ENCODE results near the gene OVCA2.
A peak's percentile ranks its signal among the peaks of the same experiment; 100 is the strongest.

The OVCA2 gene

DNA sequence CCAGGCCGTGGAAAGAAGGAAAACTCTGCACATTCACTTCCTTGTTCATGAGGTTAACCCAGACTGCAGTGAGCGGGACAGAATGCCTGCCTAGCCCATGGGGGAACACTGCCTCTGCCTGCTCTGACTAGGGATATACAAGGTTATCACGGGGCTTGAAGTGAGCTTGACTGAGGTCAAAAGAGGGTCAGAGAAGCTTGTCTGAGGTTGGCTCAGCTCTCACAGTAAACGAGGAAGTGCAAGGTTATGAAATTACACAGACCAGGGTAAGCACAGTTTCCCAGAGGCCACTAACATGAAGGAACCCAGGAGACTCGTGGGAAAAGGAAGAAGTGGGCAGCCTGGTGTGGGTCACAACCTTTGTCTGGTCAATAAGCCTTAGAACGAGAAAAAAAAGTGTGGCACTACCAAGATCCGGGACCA is 41.8 kb downstream of the OVCA2 start:
- peaks cover 5% of the 10 kb centered on the region; the same call in 1 of the 2 replicates for H3K36me3 ChIP-seq (ENCODE audit: insufficient read depth, low read length)
- no peaks in the 10 kb centered on the region for H3K9me3 ChIP-seq (ENCODE audit: low read depth, low read length)
- DNase-seq (ENCODE audit: low read depth, low spot score) = no peak
- no peak overlapping the region for H3K9ac ChIP-seq (ENCODE audit: insufficient read length)
- no peak overlapping the region for H3K4me3 ChIP-seq
- no peak for TF ChIP-seq FOXP2 (optimal IDR thresholded peaks at IDR 0.05; ENCODE audit: control extremely low read depth, extremely low read length, insufficient read depth)
- no peak for TF ChIP-seq EZH2 (IDR thresholded peaks at IDR 0.05)
- TF ChIP-seq POLR2AphosphoS5 (IDR thresholded peaks at IDR 0.05; ENCODE audit: borderline replicate concordance, low read depth, low read length) = no peak
- no peak overlapping the region for H3K27ac ChIP-seq

DNA sequence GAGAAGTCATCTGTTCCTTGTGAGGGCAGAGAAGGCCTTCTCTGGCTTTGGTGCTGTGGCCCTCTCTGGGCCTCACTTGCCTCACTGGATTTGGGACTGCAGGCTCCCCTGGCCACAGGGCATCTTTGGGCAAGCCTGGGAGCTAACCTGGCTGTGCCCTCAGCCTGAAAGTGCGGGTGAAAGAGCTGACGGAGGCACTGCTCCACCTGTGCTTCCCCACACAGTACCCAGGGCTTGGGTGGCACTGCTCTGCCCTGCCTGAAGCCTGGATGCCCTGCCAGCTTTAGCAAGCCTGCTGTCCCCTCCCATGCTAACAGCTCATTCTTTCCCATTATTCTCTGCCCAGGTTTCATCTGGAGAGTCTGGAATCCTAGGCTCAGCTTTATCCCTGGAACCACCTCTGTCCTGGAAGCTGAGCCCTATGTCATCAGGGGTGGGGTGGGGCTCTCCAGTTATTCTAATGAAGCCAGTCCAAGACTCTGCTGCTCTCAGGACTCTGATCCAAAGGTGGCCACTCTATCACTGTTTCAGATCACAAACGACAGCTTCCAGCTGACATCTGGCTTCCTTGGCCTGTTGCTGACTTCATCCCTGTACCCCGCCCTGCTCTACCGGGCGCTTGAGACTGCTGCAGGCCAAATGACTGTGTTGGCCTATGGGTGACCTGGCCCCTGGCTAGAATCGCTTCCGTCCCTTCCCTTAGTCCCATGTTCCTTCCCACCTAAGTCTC is 42.4 kb downstream of the OVCA2 start:
- Histone ChIP-seq H3K36me3 (ENCODE audit: insufficient read depth, low read length) (peaks cover 5% of the 10 kb centered on the region; the same call in 1 of the 2 replicates), H3K9me3 (ENCODE audit: low read depth, low read length) (no peaks in the 10 kb centered on the region), H3K27ac (no peak overlapping the region), H3K4me3 (no peak overlapping the region), H3K9ac (ENCODE audit: insufficient read length) (no peak overlapping the region)
- DNase-seq (ENCODE audit: low read depth, low spot score) = no peak
- TF ChIP-seq EZH2 (IDR thresholded peaks at IDR 0.05) (no peak), FOXP2 (optimal IDR thresholded peaks at IDR 0.05; ENCODE audit: control extremely low read depth, extremely low read length, insufficient read depth) (no peak), POLR2AphosphoS5 (IDR thresholded peaks at IDR 0.05; ENCODE audit: borderline replicate concordance, low read depth, low read length) (no peak)

DNA sequence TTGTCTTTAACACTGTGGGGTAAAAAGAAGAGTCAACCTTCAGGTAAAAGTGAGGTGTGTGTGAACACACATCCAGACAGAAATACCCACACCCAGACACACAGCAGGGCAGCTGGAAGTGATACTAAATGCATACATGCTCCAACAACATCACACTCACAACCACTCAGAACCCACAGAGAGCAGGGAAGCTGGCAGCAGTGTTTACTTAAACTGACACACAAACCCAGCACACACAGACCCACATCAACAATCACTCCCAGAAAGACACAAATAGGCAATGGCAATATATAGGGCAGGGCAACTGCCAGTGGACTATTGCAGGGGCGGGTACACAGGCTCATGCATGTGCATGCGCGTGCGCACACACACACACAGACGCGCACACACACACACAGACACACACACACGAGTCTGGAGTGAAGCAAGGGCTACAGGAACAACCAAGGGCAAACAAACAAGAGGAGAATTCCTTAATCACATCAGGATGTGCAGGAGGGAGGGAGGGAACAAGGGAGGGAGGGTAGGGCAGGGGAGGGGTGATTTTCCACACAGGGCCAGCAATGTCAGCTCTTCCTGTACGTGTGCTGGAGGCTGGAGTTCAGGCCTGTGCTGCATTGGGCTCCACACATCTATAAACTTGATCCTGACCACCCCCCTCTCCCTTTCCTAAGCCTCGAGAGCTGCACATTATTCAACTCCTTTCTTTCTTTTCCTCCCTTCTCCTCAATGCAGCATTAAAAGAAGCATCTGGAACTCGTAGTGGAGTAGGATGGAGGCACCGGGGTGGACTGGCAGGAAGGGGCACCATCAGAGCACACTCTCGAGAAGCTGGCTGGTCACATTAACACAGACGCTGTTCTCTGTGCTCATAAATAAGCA is 43.2 kb downstream of the OVCA2 start:
- Histone ChIP-seq H3K36me3 (ENCODE audit: insufficient read depth, low read length) (peaks cover 3% of the 10 kb centered on the region; the same call in 1 of the 2 replicates), H3K9me3 (ENCODE audit: low read depth, low read length) (no peaks in the 10 kb centered on the region), H3K4me3 (no peak overlapping the region), H3K27ac (no peak overlapping the region), H3K9ac (ENCODE audit: insufficient read length) (no peak overlapping the region)
- TF ChIP-seq EZH2 (IDR thresholded peaks at IDR 0.05) (no peak), FOXP2 (optimal IDR thresholded peaks at IDR 0.05; ENCODE audit: control extremely low read depth, extremely low read length, insufficient read depth) (no peak), POLR2AphosphoS5 (IDR thresholded peaks at IDR 0.05; ENCODE audit: borderline replicate concordance, low read depth, low read length) (no peak)
- DNase-seq (ENCODE audit: low read depth, low spot score) = no peak

DNA sequence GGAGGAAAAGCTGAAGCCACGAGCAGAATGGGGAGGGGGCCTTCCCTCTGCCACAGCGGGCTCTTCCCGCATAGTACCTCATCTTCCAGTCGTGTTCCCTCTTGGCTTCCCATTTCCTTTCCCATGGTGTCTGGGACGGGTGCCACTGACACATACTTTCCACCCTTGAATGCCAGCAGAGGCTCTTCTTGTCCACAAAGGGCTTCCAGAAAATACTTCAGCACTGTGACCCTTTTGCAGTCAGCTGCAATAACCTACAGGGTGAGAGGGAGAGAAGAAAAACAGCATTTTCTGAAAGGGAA is 43.8 kb downstream of the OVCA2 start:
- Histone ChIP-seq H3K4me3 (no peak overlapping the region), H3K9me3 (ENCODE audit: low read depth, low read length) (no peaks in the 10 kb centered on the region), H3K27ac (no peak overlapping the region), H3K36me3 (ENCODE audit: insufficient read depth, low read length) (peaks cover 3% of the 10 kb centered on the region; the same call in 1 of the 2 replicates), H3K9ac (ENCODE audit: insufficient read length) (no peak overlapping the region)
- TF ChIP-seq EZH2 (IDR thresholded peaks at IDR 0.05) = no peak
- DNase-seq (ENCODE audit: low read depth, low spot score) = no peak

DNA sequence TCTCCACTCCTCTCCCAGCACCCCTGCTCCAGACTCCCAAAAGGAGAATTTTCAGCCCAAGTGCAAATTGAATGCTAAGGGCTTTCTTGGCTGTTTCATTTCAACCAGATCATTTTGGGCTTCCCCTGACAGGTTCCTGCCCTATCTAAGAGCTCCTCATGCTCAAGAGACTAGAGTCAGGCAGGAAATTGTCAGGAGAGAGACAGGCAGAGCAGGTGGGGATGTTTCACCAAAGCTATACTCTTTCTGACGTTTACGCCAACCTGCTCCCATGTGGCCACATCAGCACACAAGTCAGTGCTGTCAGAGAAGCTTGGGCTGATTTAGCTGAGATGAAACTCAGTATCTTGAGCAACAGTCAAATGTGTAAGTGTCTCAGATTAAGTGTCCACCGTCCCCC is 44.5 kb downstream of the OVCA2 start:
- DNase-seq (ENCODE audit: low read depth, low spot score) = no peak
- no peaks in the 10 kb centered on the region for H3K9me3 ChIP-seq (ENCODE audit: low read depth, low read length)
- no peak for TF ChIP-seq EZH2 (IDR thresholded peaks at IDR 0.05)
- peaks cover under 1% of the 10 kb centered on the region; the same call in 1 of the 2 replicates for H3K36me3 ChIP-seq (ENCODE audit: insufficient read depth, low read length)
- no peak overlapping the region for H3K27ac ChIP-seq
- H3K4me3 ChIP-seq = no peak overlapping the region
- H3K9ac ChIP-seq (ENCODE audit: insufficient read length) = no peak overlapping the region

DNA sequence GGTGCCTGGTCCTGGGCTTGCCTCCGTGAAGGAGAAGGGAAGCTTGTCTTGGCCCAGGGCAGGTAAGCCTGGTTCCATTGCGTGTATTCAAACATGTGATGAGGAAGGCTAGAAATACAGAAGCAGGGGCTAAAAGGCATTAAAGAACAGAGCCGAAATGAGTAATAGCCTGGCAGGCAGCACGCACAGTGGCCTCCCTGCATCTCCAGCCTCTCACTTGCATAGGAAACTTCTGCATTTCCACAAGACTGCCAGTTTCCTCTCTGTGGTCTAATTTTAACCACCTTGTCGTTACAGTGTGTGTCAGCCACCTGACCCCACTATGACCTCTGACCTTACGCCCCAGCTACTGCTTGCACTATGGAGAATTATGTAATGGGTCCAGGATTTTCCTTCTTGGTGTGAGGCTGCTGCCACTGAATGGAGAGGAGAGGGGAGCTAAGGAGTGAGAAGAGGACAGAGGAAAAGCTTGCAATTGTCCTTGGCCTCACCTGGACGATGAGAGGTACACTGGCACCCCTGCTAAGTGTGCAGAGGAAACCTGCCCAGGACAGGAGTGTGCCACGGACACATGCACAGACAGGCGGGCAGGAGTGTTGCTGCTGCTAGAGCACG is 45.9 kb downstream of the OVCA2 start:
- no peaks in the 10 kb centered on the region for H3K36me3 ChIP-seq (ENCODE audit: insufficient read depth, low read length)
- no peaks in the 10 kb centered on the region for H3K9me3 ChIP-seq (ENCODE audit: low read depth, low read length)
- H3K9ac ChIP-seq (ENCODE audit: insufficient read length) = no peak overlapping the region
- no peak overlapping the region for H3K4me3 ChIP-seq
- TF ChIP-seq FOXP2 (optimal IDR thresholded peaks at IDR 0.05; ENCODE audit: control extremely low read depth, extremely low read length, insufficient read depth) (no peak), EZH2 (IDR thresholded peaks at IDR 0.05) (no peak)
- H3K27ac ChIP-seq = no peak overlapping the region
- DNase-seq (ENCODE audit: low read depth, low spot score) = no peak

DNA sequence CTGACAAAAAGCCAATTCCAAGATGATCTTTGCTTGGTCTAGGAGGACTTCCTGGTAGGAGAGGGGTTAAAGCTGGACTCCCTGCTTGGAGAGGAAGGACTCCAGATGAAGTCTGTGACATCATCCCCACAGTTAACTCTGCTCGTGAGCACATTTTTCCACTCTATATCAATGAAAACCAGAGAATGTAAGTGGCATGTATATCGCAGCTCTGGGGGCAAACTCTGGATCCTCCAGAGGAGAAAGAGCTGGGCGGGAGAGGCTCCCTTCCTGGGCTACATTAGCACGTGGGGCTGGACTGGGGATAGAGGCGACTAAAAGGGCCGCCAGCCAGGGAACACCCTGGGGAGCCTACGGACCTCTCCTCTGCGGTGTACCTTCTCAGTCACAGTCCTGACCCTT is 47.2 kb downstream of the OVCA2 start:
- H3K36me3 ChIP-seq (ENCODE audit: insufficient read depth, low read length) = no peaks in the 10 kb centered on the region
- DNase-seq (ENCODE audit: low read depth, low spot score) = no peak
- no peak overlapping the region for H3K4me3 ChIP-seq
- no peak overlapping the region for H3K9ac ChIP-seq (ENCODE audit: insufficient read length)
- 0 out of 2 replicates have a peak overlapping the region, but pooled peaks have one; percentile 9 for H3K27ac ChIP-seq
- TF ChIP-seq POLR2AphosphoS5 (IDR thresholded peaks at IDR 0.05; ENCODE audit: borderline replicate concordance, low read depth, low read length) (no peak), FOXP2 (optimal IDR thresholded peaks at IDR 0.05; ENCODE audit: control extremely low read depth, extremely low read length, insufficient read depth) (no peak), EZH2 (IDR thresholded peaks at IDR 0.05) (no peak)
- no peaks in the 10 kb centered on the region for H3K9me3 ChIP-seq (ENCODE audit: low read depth, low read length)

DNA sequence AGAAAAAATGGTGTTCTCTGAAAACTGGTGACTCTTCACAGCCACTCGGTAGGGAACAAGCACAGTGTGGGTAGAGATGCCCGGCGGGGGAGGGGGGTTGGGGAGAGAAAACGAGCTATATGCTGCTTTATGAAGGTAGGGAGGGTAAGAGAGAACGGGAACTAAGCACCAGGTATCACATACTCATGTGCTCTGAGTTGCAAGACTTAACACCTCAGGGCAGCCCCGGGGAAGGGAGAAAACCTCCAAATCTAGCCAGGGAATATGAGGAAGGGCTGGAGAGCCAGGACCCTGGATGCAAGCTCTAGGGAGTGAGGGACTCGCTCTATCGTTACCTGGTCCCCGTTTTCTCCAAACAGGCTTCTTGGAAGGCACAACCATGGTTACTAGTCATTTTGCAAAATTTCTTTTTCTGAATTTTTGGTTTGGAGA is 48.4 kb downstream of the OVCA2 start:
- Histone ChIP-seq H3K4me3 (no peak overlapping the region), H3K9ac (ENCODE audit: insufficient read length) (no peak overlapping the region), H3K9me3 (ENCODE audit: low read depth, low read length) (no peaks in the 10 kb centered on the region), H3K27ac (no peak overlapping the region), H3K36me3 (ENCODE audit: insufficient read depth, low read length) (no peaks in the 10 kb centered on the region)
- DNase-seq (ENCODE audit: low read depth, low spot score) = no peak
- TF ChIP-seq POLR2AphosphoS5 (IDR thresholded peaks at IDR 0.05; ENCODE audit: borderline replicate concordance, low read depth, low read length) = no peak
- no peak for TF ChIP-seq FOXP2 (optimal IDR thresholded peaks at IDR 0.05; ENCODE audit: control extremely low read depth, extremely low read length, insufficient read depth)
- no peak for TF ChIP-seq EZH2 (IDR thresholded peaks at IDR 0.05)
